Measurements from ENCODE around the gene LY6G5C.
"Not testable (repeated sequence)": the region's sequence is repeated elsewhere in the genome, so short reads cannot be mapped to it uniquely, and the experiment has no call there.

The LY6G5C gene

DNA sequence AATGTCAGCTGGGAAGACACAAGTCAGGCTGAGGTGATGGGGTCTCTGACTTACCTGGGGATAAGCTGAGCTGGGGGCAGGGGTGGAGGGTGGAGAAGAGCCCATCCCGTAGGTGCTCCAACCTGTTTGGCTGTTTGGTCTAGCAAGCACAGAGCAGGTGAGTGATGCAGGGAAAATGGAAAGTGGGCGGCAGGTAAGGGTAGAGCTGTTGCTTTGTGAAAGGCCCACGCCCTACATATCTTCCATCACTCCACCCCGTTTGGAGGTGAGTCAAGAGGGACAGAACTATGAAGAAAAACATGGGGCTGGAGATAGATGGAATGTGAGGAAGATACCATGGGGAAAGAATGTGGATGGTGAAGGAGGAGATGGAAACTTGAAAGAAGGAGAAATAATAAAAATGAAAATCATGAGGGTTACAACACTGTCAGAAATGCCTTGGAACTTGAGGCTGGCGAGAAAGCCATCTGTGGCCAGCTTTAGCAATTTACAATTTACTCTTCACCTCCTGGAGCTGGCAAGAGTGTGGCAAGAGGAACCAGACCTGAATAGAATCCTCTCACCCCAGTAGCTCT is 39.4 kb upstream of the LY6G5C start:
- DNase-seq, result no peak
- peaks cover 4% of the 10 kb centered on the region for H3K4me1 Mint-ChIP-seq (ENCODE audit: low read depth)
- no peaks in the 10 kb centered on the region for H3K36me3 Mint-ChIP-seq (ENCODE audit: low read depth)
- H3K27ac Mint-ChIP-seq, result no peak overlapping the region
- no peak overlapping the region for H3K4me3 Mint-ChIP-seq
- no peaks in the 10 kb centered on the region for H3K9me3 Mint-ChIP-seq
- no peaks in the 10 kb centered on the region for H3K27me3 Mint-ChIP-seq

DNA sequence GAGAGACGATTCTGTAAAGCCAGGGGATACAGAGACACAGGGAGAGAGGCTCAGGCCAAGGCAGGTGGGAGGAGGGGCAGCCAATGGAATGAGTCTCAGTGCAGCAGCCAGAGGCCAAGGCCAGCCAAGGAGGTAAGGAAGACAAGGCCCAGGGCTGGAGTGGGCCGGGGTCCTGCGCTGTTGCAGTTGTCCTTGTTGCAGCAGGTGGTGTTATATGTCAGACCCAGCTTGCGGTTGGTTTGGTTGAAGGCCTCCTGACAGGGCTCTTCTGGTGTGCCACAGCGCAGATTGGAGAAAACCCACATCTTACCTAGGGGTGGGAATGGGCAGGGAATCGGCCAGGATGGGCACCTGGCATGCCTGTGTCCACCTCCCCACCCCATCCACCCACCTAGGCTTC is 38.1 kb upstream of the LY6G5C start:
- H3K4me1 Mint-ChIP-seq (ENCODE audit: low read depth), result peaks cover 5% of the 10 kb centered on the region
- no peak overlapping the region for H3K27ac Mint-ChIP-seq
- DNase-seq, result no peak
- no peaks in the 10 kb centered on the region for H3K9me3 Mint-ChIP-seq
- no peaks in the 10 kb centered on the region for H3K27me3 Mint-ChIP-seq
- no peak overlapping the region for H3K4me3 Mint-ChIP-seq
- no peaks in the 10 kb centered on the region for H3K36me3 Mint-ChIP-seq (ENCODE audit: low read depth)

DNA sequence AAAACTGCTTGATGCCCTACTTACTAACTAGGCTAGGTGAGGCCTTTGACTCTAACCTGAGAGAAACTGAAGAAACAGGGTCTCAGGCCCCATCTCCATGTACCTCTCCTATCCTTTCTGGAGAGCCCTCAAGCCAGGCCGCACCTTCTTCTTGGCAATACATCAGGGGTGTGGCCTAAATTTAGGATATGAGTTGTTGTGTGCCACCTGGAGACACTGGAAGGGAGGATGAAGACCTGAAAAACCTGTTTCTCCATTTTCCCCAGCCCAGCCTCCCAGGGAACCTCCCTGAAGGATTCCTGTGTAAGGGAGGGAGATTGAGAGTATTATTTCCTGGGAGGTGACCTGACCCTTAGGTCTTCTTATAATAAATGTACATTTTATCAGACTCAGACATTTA is 37.4 kb upstream of the LY6G5C start:
- Mint-ChIP-seq H3K4me3 (no peak overlapping the region), H3K27me3 (no peaks in the 10 kb centered on the region), H3K9me3 (no peaks in the 10 kb centered on the region), H3K36me3 (ENCODE audit: low read depth) (no peaks in the 10 kb centered on the region), H3K4me1 (ENCODE audit: low read depth) (peaks cover 5% of the 10 kb centered on the region), H3K27ac (no peak overlapping the region)
- no peak for DNase-seq

DNA sequence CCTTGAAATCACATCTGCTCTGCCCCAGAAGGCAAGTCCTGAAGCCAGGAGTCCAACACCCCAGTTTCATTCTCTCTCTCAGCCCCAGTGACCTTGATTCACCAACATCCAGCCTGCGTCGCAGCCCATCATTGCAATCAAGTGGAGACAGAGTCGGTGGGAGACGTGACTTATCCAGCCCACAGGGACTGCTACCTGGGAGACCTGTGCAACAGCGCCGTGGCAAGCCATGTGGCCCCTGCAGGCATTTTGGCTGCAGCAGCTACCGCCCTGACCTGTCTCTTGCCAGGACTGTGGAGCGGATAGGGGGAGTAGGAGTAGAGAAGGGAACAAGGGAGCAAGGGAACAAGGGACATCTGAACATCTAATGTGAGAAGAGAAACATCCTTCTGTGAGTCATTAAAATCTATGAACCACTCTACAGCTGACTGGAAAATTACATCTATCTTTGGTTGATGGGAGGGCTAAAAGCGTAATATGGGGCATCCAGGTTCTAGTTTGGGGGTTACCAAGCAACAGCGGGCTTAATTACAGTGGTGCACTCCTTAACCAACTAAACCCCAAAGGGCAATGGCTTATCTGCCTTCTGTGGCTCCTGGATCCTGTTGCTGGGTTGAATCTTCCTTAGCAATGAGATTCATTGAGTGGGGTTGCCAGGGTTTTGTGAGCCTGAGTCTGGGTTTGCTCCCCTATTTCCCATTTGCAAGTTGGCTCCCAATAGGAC is 36.8 kb upstream of the LY6G5C start:
- Mint-ChIP-seq H3K27me3 (no peaks in the 10 kb centered on the region), H3K4me3 (no peak overlapping the region), H3K4me1 (ENCODE audit: low read depth) (peaks cover 4% of the 10 kb centered on the region), H3K27ac (no peak overlapping the region), H3K9me3 (no peaks in the 10 kb centered on the region), H3K36me3 (ENCODE audit: low read depth) (no peaks in the 10 kb centered on the region)
- DNase-seq, result no peak

DNA sequence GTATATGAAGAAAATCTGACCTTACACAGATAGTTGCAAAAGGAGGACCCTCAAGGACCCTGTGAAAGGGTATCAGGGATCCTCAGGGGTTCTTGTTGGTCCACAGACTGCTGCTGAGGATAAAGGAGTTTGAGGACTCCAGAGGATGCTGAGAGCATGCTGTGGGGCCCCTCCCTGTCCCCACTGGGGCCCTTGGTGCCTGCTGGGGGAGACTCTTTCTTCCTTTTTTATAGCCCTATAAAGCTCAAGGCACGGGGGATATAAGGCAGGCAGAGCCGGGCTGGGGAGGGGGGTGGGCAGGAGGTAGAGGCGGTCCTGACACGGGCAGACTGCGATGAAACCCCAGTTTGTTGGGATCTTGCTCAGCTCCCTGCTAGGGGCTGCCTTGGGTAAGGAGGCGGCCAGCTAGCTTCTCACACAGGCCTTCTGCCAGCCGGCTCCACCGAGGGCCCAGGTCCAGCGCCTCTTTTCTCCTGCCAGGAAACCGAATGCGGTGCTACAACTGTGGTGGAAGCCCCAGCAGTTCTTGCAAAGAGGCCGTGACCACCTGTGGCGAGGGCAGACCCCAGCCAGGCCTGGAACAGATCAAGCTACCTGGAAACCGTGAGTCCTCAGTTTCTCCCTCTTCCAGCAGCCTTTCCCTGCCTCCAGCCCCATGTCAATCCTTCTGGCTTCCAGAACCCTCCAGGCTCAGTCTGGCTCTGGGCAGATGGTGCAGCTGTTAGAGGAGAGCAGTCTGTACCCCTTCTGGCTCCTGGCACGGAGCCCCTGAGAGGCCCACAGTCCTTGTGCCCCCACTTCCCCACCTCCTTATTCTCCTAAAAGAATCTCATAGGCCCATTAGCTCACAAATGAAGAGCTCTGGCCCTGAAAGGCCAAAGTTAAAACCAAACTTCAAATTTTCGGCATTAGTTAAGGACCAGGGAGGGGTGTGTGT is 34.4 kb upstream of the LY6G5C start, which contains the start of gene LY6G6D:
LY6G6D (plus strand) TSS at position 327 of the 937 bp plus-strand sequence; CDS start at position 335, 8 bp downstream.
- no peak for DNase-seq
- Mint-ChIP-seq H3K4me1 (ENCODE audit: low read depth) (peaks cover 11% of the 10 kb centered on the region), H3K27ac (no peak within 1 kb of the TSS), H3K36me3 (ENCODE audit: low read depth) (no peaks in the 10 kb centered on the region), H3K27me3 (no peaks in the 10 kb centered on the region), H3K9me3 (no peaks in the 10 kb centered on the region), H3K4me3 (no peak within 1 kb of the TSS)

DNA sequence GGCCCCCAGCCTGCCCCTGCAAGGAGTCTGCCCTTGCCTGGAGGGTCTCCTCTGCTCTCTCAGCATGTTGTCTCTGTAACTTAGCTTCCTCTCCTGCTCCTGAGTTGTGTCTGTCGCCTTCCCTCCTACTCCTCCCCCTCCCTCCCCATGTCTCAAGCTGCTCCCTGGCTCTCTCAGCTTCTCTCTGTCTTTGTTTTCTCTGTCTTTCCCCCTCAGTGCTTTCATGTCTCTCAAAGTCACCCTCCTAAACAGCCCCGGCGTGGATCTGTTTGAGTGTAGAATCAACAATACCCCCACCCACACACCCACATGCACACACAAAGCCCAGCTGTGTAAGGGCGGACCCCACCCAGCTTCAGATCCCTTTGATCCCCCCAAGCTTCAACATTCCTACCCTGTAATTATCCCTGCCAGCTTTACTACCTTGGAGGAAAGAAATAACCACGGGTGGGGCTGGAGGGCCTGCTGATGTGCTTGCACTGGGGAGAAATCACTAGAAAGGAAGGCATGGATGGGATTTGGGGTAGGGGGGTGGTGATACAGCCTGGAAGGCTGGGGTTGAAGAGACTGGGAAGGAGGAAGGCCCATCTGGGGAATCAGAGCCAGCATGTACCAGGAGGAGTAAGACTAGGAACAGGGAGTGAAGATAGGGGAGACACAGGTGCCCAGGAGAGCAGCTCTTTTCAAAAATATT is 33.3 kb upstream of the LY6G5C start:
- Mint-ChIP-seq H3K27ac (no peak overlapping the region), H3K4me3 (no peak overlapping the region), H3K4me1 (ENCODE audit: low read depth) (peaks cover 11% of the 10 kb centered on the region), H3K27me3 (no peaks in the 10 kb centered on the region), H3K9me3 (no peaks in the 10 kb centered on the region), H3K36me3 (ENCODE audit: low read depth) (no peaks in the 10 kb centered on the region)
- no peak for DNase-seq

DNA sequence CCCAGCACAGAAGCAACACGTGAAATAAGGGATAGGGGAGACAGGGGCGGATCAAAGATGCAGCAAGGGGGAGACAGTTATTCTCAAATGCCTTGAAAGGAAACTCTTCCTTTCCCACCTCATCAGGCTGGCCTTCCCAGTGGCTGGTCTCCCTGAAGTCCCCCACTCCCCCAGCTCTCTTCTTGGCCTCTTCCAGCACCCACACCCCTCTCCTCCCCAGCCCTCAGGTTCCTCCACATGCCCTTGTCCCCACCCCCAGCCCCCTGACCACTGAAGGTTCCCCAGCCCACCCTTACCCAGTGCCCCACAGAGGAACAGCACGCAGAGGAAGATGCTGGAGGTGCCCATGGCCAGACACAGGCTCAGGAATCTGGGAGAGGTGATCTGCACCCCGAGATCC is 32.6 kb upstream of the LY6G5C start:
- Mint-ChIP-seq H3K4me3 (no peak overlapping the region), H3K4me1 (ENCODE audit: low read depth) (peaks cover 11% of the 10 kb centered on the region), H3K27ac (no peak overlapping the region), H3K27me3 (no peaks in the 10 kb centered on the region), H3K36me3 (ENCODE audit: low read depth) (no peaks in the 10 kb centered on the region), H3K9me3 (no peaks in the 10 kb centered on the region)
- no peak for DNase-seq

DNA sequence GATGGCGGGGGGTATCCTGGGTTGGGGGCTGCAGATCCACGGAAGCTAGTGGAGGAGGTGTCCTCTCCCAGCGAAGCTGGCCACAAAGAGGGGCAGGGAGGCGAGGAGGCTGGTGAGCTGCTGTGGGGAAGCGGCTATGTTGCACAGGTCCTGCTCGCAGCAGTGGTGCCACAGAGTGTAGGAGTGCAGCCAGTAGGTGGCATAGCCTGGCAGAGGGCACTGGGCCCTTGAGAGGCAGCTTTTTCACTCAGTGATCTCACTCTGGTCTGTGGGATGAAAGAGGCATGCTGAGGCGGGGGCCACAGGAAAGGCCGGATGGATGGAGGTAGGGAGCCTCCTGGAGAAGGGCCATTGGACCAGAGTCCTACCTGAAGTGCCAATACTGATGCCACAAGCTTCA is 31.4 kb upstream of the LY6G5C start:
- no peaks in the 10 kb centered on the region for H3K9me3 Mint-ChIP-seq
- H3K36me3 Mint-ChIP-seq (ENCODE audit: low read depth), result no peaks in the 10 kb centered on the region
- peaks cover 11% of the 10 kb centered on the region for H3K4me1 Mint-ChIP-seq (ENCODE audit: low read depth)
- no peak overlapping the region for H3K27ac Mint-ChIP-seq
- DNase-seq, result no peak
- no peaks in the 10 kb centered on the region for H3K27me3 Mint-ChIP-seq
- H3K4me3 Mint-ChIP-seq, result no peak overlapping the region

DNA sequence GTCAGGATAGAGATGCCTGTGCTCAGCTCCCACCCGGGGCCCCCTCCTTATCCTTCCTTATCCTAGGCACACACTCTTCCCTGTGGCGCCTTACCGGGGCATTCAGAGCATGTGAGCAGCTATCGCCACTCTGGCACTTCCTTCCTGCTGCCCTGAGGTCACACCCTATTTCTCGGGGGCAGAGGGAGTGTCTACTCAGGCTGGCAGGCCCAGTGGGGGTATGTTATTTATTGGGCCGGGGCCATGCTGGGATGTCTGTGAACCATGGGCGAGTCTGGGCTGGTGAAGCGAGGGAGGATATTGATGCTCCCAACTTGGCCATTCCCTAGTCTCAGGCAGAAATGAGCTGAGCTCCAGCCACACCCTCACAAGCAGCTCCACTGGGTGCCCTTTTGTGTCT is 30.4 kb upstream of the LY6G5C start:
- DNase-seq, result no peak
- no peak overlapping the region for H3K27ac Mint-ChIP-seq
- no peak overlapping the region for H3K4me3 Mint-ChIP-seq
- no peaks in the 10 kb centered on the region for H3K27me3 Mint-ChIP-seq
- H3K4me1 Mint-ChIP-seq (ENCODE audit: low read depth), result peaks cover 11% of the 10 kb centered on the region
- H3K9me3 Mint-ChIP-seq, result no peaks in the 10 kb centered on the region
- no peaks in the 10 kb centered on the region for H3K36me3 Mint-ChIP-seq (ENCODE audit: low read depth)

DNA sequence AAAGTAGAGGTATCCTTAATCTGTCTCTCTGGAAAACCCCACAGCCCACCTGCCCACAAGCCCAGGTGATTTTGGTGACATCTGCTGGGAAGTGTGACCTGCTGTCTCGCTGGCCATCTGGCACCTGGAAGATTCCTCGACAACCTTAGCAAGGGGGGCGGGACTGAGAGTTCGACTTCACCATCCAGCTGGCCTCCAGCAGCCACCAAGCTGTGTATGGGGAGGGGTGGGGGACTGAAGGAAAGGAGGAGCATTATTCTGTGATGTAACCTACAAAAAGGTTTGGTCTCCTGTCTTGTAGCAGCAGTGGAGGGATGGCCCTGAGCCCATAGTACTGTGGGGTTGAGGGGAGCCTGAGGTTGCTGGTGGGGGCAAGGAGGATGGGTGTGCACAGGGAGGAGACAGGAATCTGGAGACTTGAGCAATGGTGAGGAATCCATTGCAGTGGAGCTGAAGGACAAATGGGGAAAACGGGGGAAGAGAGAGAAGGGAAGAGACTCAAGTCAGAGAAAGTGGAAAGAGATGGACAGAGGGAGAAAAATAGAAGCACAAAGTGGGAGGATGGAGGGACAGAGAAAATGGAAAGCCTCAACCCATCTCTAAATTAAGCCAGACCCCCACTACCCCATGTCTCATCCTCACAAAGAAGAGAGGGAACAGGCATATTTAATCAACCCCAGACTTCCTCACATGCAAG is 29.8 kb upstream of the LY6G5C start:
- no peak overlapping the region for H3K27ac Mint-ChIP-seq
- DNase-seq, result no peak
- H3K36me3 Mint-ChIP-seq (ENCODE audit: low read depth), result no peaks in the 10 kb centered on the region
- no peak overlapping the region for H3K4me3 Mint-ChIP-seq
- peaks cover 11% of the 10 kb centered on the region for H3K4me1 Mint-ChIP-seq (ENCODE audit: low read depth)
- H3K27me3 Mint-ChIP-seq, result no peaks in the 10 kb centered on the region
- H3K9me3 Mint-ChIP-seq, result no peaks in the 10 kb centered on the region

DNA sequence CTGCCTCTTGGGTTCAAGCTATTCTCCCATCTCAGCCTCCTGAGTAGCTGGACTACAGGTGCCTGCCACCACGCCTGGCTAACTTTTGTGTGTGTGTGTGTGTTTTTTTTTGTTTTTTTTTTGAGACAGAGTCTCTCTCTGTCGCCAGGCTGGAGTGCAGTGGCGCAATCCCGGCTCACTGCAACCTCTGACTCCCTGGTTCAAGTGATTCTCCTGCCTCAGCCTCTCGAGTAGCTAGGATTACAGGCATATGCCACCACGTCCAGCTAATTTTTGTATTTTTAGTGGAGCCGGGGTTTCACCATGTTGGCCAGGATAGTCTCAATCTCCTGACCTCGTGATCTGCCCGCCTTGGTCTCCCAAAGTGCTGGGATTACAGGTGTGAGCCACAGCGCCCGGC is 28.3 kb upstream of the LY6G5C start:
- H3K9me3 Mint-ChIP-seq; H3K4me3 Mint-ChIP-seq; H3K36me3 Mint-ChIP-seq (ENCODE audit: low read depth); H3K27ac Mint-ChIP-seq; H3K27me3 Mint-ChIP-seq; DNase-seq: not testable (repeated sequence)
- peaks cover 11% of the 10 kb centered on the region for H3K4me1 Mint-ChIP-seq (ENCODE audit: low read depth)

DNA sequence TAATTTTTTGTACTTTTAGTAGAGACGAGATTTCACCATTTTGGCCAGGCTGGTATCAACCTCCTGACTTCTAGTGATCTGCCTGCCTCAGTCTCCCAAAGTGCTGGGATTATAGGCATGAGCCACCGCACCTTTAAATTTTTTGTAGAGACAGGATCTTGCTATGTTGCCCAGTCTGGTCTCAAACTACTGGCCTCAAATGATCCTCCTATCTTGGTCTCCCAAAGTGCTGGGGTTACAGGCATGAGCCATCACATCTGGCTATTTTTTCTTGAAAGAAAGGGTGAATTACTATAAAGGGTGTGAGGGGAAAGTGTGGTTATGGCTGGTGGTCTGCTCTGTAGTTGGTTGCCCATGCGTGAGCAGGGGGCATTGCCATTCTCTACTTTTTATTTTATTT is 27.4 kb upstream of the LY6G5C start:
- DNase-seq, result no peak
- H3K27ac Mint-ChIP-seq, result no peak overlapping the region

DNA sequence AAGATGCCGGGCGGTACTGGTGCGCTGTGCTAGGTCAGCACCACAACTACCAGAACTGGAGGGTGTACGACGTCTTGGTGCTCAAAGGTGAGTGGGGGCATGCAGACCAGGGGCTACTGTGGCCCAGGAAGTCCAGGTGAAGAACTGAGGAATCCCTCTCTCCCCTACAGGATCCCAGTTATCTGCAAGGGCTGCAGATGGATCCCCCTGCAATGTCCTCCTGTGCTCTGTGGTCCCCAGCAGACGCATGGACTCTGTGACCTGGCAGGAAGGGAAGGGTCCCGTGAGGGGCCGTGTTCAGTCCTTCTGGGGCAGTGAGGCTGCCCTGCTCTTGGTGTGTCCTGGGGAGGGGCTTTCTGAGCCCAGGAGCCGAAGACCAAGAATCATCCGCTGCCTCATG is 26.8 kb upstream of the LY6G5C start:
- Mint-ChIP-seq H3K27ac (peak overlapping the region; percentile 23), H3K4me1 (ENCODE audit: low read depth) (peaks cover 15% of the 10 kb centered on the region), H3K4me3 (no peak overlapping the region), H3K27me3 (no peaks in the 10 kb centered on the region), H3K9me3 (no peaks in the 10 kb centered on the region), H3K36me3 (ENCODE audit: low read depth) (peaks cover 3% of the 10 kb centered on the region)
- DNase-seq, result no peak

More for the DNA sequence above, 27.4 kb upstream of the LY6G5C start:
- H3K4me1 Mint-ChIP-seq (ENCODE audit: low read depth), result peaks cover 14% of the 10 kb centered on the region
- H3K4me3 Mint-ChIP-seq, result no peak overlapping the region
- no peaks in the 10 kb centered on the region for H3K9me3 Mint-ChIP-seq
- H3K27me3 Mint-ChIP-seq, result no peaks in the 10 kb centered on the region
- H3K36me3 Mint-ChIP-seq (ENCODE audit: low read depth), result peaks cover 1% of the 10 kb centered on the region

DNA sequence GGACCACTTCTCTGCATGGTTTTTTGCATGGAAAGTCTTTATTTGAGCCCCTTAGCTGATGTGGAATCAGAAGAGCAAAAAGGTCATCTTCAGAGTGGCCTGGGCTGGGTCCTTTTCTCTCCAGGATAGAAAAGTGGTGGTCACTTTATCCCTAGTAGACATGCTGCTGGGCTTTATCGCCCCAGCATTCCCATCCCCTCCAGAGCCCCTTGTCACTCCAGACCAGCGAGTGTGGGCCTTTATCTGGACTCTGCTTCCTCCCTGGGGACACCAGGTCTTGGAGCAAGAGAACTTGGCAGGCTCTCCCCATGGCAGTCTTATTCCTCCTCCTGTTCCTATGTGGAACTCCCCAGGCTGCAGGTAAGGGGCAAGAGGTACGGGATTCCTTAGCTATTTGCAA is 25.7 kb upstream of the LY6G5C start, which contains the start of gene LY6G6F:
LY6G6F (plus strand) TSS at position 268 of the 400 bp plus-strand sequence; CDS start at position 309, 41 bp downstream.
- Mint-ChIP-seq H3K27me3 (no peaks in the 10 kb centered on the region), H3K27ac (peak within 1 kb of the TSS; percentile 23), H3K36me3 (ENCODE audit: low read depth) (peaks cover 11% of the 10 kb centered on the region), H3K4me1 (ENCODE audit: low read depth) (peaks cover 22% of the 10 kb centered on the region), H3K9me3 (no peaks in the 10 kb centered on the region), H3K4me3 (no peak within 1 kb of the TSS)
- DNase-seq, result no peak

All from activated T-cell treated with anti-CD3 and anti-CD28 coated beads, Interleukin-2, amount 50 U/mL, for 24 hours (primary cell).